Neuronal stem cell (in vitro differentiated cells): Measurements from ENCODE around the gene ANXA6.

Experiments
- DNase-seq: peaks from one replicate; pipeline ENCODE4 v3.0.0-alpha.2; 2013; ENCODE audit warnings: low spot score
- H2AFZ ChIP-seq: one replicate; pipeline ENCODE4 v1.6.1; 2013; ENCODE audit warnings: mild to moderate bottlenecking, low read length, inconsistent platforms
- H2AK5ac ChIP-seq: 2 replicates; pipeline ENCODE4 v1.6.1; 2013; ENCODE audit warnings: low read depth, mild to moderate bottlenecking, inconsistent platforms, low read length, moderate library complexity, mixed read lengths
- H2BK120ac ChIP-seq: 2 replicates; pipeline ENCODE4 v1.6.1; 2013; ENCODE audit warnings: low read depth, mild to moderate bottlenecking, inconsistent platforms, low read length, moderate library complexity, mixed read lengths
- H2BK12ac ChIP-seq: one replicate; pipeline ENCODE4 v1.6.1; 2013; ENCODE audit warnings: low read length, inconsistent platforms
- H2BK15ac ChIP-seq: 2 replicates; pipeline ENCODE4 v1.6.1; 2013; ENCODE audit warnings: mild to moderate bottlenecking, low read length, inconsistent platforms, mixed read lengths
- H2BK5ac ChIP-seq: one replicate; pipeline ENCODE4 v1.6.1; 2013; ENCODE audit warnings: inconsistent platforms, mild to moderate bottlenecking, low read length, moderate library complexity
- H3K14ac ChIP-seq: one replicate; pipeline ENCODE4 v1.6.1; 2013; ENCODE audit warnings: low read length, inconsistent platforms
- H3K18ac ChIP-seq: 2 replicates; pipeline ENCODE4 v1.6.1; 2013; ENCODE audit warnings: low read length, inconsistent platforms
- H3K23ac ChIP-seq: 2 replicates; pipeline ENCODE4 v1.6.1; 2013; ENCODE audit warnings: low read depth, mild to moderate bottlenecking, mixed read lengths, low read length, inconsistent platforms; ENCODE audit not compliant: poor library complexity
- H3K27ac ChIP-seq: replicated peaks from 3 replicates; pipeline ENCODE4 v1.5.1; 2013; ENCODE audit warnings: low read length, inconsistent platforms
- H3K27me3 ChIP-seq, 3 experiments: 2 replicates each; pipeline ENCODE4 v1.6.1; 2013; ENCODE audit warnings: low read length in 3 of 3, mild to moderate bottlenecking in 2 of 3, inconsistent platforms in 1 of 3, low read depth in 1 of 3, mixed read lengths in 1 of 3, moderate library complexity in 1 of 3; ENCODE audit not compliant: control insufficient read depth in 3 of 3, insufficient read depth in 3 of 3
- H3K36me3 ChIP-seq, 2 donors: replicated peaks in 1 of 2; 2 replicates each; pipeline ENCODE4 v1.6.1; 2013; ENCODE audit warnings: low read length in 2 of 2; ENCODE audit not compliant: control insufficient read depth in 2 of 2, insufficient read depth in 2 of 2
- H3K4ac ChIP-seq: 2 replicates; pipeline ENCODE4 v1.6.1; 2013; ENCODE audit warnings: inconsistent platforms, mild to moderate bottlenecking, low read length, moderate library complexity
- H3K4me1 ChIP-seq, 2 donors: 1 replicate in 1 of 2; 2 replicates in 1 of 2; pipeline ENCODE4 v1.6.1; 2013; ENCODE audit warnings: low read length in 2 of 2, low read depth in 1 of 2; ENCODE audit not compliant: control insufficient read depth in 2 of 2, insufficient read depth in 1 of 2
- H3K4me2 ChIP-seq: one replicate; pipeline ENCODE4 v1.6.1; 2013; ENCODE audit warnings: mild to moderate bottlenecking, low read length, inconsistent platforms; ENCODE audit not compliant: insufficient read depth, poor library complexity, severe bottlenecking
- H3K4me3 ChIP-seq, 2 donors: 2 replicates each; pipeline ENCODE4 v1.5.1; 2013; ENCODE audit warnings: low read length in 2 of 2, mild to moderate bottlenecking in 2 of 2, inconsistent platforms in 1 of 2, moderate library complexity in 1 of 2
- H3K79me1 ChIP-seq: one replicate; pipeline ENCODE4 v1.6.1; 2013; ENCODE audit warnings: low read depth, mild to moderate bottlenecking, inconsistent platforms, low read length, moderate library complexity
- H3K9ac ChIP-seq: one replicate; pipeline ENCODE4 v1.6.1; 2013; ENCODE audit warnings: mild to moderate bottlenecking, low read depth, low read length, inconsistent platforms; ENCODE audit not compliant: poor library complexity
- H3K9me3 ChIP-seq, 2 donors: replicated peaks in 1 of 2; 2 replicates each; pipeline versions ENCODE3 to v1.6.1; 2013; ENCODE audit warnings: low read length in 2 of 2, mild to moderate bottlenecking in 2 of 2, inconsistent platforms in 1 of 2, low read depth in 1 of 2, mixed read lengths in 1 of 2, moderate library complexity in 1 of 2; ENCODE audit not compliant: control insufficient read depth in 2 of 2, insufficient read depth in 1 of 2
- H4K8ac ChIP-seq: one replicate; pipeline ENCODE4 v1.6.1; 2013; ENCODE audit warnings: low read depth, mild to moderate bottlenecking, inconsistent platforms, low read length, moderate library complexity
- H4K91ac ChIP-seq: one replicate; pipeline ENCODE4 v1.6.1; 2013; ENCODE audit warnings: low read length, low read depth, mild to moderate bottlenecking, inconsistent platforms; ENCODE audit not compliant: poor library complexity
- WGBS, 2 donors: extraction: QIAGEN DNeasy Blood & Tissue Kit; methylation state at CpG; one replicate each; pipeline ENCODE4 v1.1.7; 2013; ENCODE audit warnings: missing lambda C conversion rate in 2 of 2, mixed read lengths in 1 of 2; ENCODE audit not compliant: insufficient read length in 2 of 2, insufficient replicate concordance in 1 of 2; ENCODE audit errors: extremely low coverage in 2 of 2; 5-methylcytosine and 5-hydroxymethylcytosine counted together

The ANXA6 gene

DNA sequence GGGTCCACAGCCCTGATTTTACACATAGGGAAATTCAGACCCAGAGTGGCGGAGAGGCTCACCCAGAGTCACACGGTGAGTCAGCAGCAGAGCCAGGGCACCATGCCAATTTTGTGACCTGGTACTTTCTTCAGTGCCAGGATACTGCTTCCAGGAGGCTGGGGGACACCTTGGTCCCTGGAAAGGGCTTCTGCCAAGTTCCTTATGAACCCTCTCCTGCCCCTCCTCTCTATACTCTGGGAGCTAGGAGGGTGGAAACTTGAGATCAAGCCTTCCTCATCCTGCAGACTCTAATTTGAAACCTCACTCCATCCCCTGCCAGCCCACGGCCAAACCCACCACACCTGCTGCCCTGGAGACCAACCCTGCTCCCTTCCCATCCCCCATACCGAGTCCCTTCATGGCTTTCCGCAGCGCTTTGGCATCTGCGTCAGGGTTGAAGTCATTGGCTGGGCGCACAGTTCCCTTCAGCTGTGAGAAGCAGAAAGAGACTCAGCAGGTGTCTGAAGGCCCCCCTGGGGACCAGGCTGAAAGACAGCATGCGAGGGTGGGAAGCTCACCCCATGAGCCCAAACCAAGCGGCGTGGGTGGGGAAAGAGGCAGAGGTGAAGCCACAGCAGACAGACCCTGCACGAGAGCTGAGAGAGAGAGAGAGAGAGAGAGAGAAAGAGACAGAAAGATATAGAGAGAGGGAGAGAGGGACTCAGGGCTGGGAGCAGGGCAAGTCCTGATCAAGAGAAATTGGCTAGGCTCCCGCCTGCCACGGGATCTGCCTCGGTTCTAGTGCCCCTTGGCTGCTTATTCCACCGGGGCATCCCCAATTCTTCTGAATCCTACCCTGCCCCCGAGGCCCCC, 33.5 kb downstream of the ANXA6 start:
- Histone ChIP-seq H3K27me3 (no peaks in the 10 kb centered on the region), H4K8ac (no peak overlapping the region), H3K18ac (peak overlapping the region; percentile 29), H2AK5ac (no peak overlapping the region), H3K79me1 (no peaks in the 10 kb centered on the region), H3K36me3 (peaks cover 20 to 95% of the 10 kb centered on the region in 2 donors), H3K23ac (no peak overlapping the region), H3K9me3 (no peaks in the 10 kb centered on the region), H3K4me2 (no peak overlapping the region), H4K91ac (no peak overlapping the region), H2BK12ac (no peak overlapping the region), H3K9ac (no peak overlapping the region), H2BK15ac (no peak overlapping the region), H3K4me1 (peaks cover 4 to 10% of the 10 kb centered on the region in 2 donors), H3K27ac (no peak overlapping the region), H3K4me3 (no peak overlapping the region), H2BK5ac (no peak overlapping the region), H2BK120ac (no peak overlapping the region), H2AFZ (no peak overlapping the region), H3K14ac (no peak overlapping the region), H3K4ac (no peak overlapping the region)
- DNase-seq = no peak
- WGBS, 2 donors = no CpG with 5 or more reads among the region's 17 CpGs

- H2BK15ac ChIP-seq = no peak overlapping the region
- H2BK12ac ChIP-seq = no peak overlapping the region
- H2AFZ ChIP-seq = no peak overlapping the region
- H3K9me3 ChIP-seq = no peaks in the 10 kb centered on the region
- H2BK120ac ChIP-seq = peak overlapping the region; percentile 50
- no peak overlapping the region for H3K4me2 ChIP-seq
- H3K23ac ChIP-seq = peak overlapping the region; percentile 74
- H3K79me1 ChIP-seq = no peaks in the 10 kb centered on the region
- peaks cover 19 to 89% of the 10 kb centered on the region in 2 donors for H3K36me3 ChIP-seq
- no peak for DNase-seq
- peak overlapping the region; percentile 23 for H3K14ac ChIP-seq
- H3K27ac ChIP-seq = no peak overlapping the region
- peaks cover 4 to 10% of the 10 kb centered on the region in 2 donors for H3K4me1 ChIP-seq
- no peak overlapping the region for H3K9ac ChIP-seq
- no peak overlapping the region for H4K91ac ChIP-seq
- H3K18ac ChIP-seq = no peak overlapping the region
- H2AK5ac ChIP-seq = no peak overlapping the region
- no peak overlapping the region for H3K4ac ChIP-seq
- H4K8ac ChIP-seq = no peak overlapping the region
- no CpG with 5 or more reads among the region's 14 CpGs for WGBS, 2 donors
- H3K27me3 ChIP-seq = no peaks in the 10 kb centered on the region
- H2BK5ac ChIP-seq = no peak overlapping the region
- no peak overlapping the region for H3K4me3 ChIP-seq
Measured at GRCh38 chr5:151122828-151123227, 34.8 kb downstream of the ANXA6 start.

GRCh38 chr5:151121665-151122064, 35.9 kb downstream of the ANXA6 start:
- no CpG with 5 or more reads among the region's 5 CpGs for WGBS, 2 donors
- Histone ChIP-seq H3K23ac (no peak overlapping the region), H4K8ac (no peak overlapping the region), H3K18ac (no peak overlapping the region), H2BK15ac (no peak overlapping the region), H2BK120ac (no peak overlapping the region), H2BK12ac (no peak overlapping the region), H3K27ac (no peak overlapping the region), H3K4ac (no peak overlapping the region), H3K9me3 (no peaks in the 10 kb centered on the region), H3K79me1 (no peaks in the 10 kb centered on the region), H3K4me2 (no peak overlapping the region), H3K27me3 (no peaks in the 10 kb centered on the region), H2AFZ (no peak overlapping the region), H3K4me1 (peaks cover 4 to 7% of the 10 kb centered on the region in 2 donors), H3K14ac (no peak overlapping the region), H4K91ac (no peak overlapping the region), H3K4me3 (no peak overlapping the region), H2BK5ac (no peak overlapping the region), H3K36me3 (peaks cover 16 to 90% of the 10 kb centered on the region in 2 donors), H2AK5ac (no peak overlapping the region), H3K9ac (no peak overlapping the region)
- no peak for DNase-seq

DNA sequence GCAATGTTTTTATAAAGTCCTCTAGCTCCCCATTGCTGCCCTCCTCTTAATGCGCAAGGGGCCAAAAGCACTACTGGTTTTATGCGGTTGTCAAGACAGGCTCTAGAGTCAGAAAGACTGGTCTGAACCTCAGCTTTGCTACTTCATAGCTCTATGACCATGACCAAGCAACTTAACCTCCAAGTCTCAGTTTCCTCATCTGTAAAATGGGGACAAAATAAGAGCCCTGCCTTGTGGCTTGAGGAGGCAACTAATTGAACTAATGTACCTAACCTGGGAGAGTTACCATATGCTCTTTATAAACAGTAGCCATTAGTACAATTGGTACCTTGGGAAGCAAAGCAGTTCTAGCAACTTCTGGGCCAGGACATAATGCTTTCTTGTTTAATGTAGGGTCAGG, 36.5 kb downstream of the ANXA6 start:
- no CpG with 5 or more reads among the region's 2 CpGs for WGBS, 2 donors
- no peak overlapping the region for H3K4me2 ChIP-seq
- H3K27me3 ChIP-seq = no peaks in the 10 kb centered on the region
- H2AK5ac ChIP-seq = no peak overlapping the region
- H2BK12ac ChIP-seq = no peak overlapping the region
- no peak overlapping the region for H2BK5ac ChIP-seq
- no peak for DNase-seq
- no peaks in the 10 kb centered on the region for H3K79me1 ChIP-seq
- H2AFZ ChIP-seq = no peak overlapping the region
- peaks cover 0 to 5% of the 10 kb centered on the region in 2 donors for H3K4me1 ChIP-seq
- no peak overlapping the region for H2BK15ac ChIP-seq
- no peak overlapping the region for H2BK120ac ChIP-seq
- no peak overlapping the region for H4K91ac ChIP-seq
- no peak overlapping the region for H3K9ac ChIP-seq
- peaks cover 18 to 93% of the 10 kb centered on the region in 2 donors for H3K36me3 ChIP-seq
- H3K4ac ChIP-seq = no peak overlapping the region
- H4K8ac ChIP-seq = no peak overlapping the region
- H3K23ac ChIP-seq = no peak overlapping the region
- no peak overlapping the region for H3K4me3 ChIP-seq
- no peak overlapping the region for H3K27ac ChIP-seq
- no peak overlapping the region for H3K18ac ChIP-seq
- no peaks in the 10 kb centered on the region for H3K9me3 ChIP-seq
- no peak overlapping the region for H3K14ac ChIP-seq
